K562 (cell line): ENCODE data around the gene TTC23L. TPM values are rescaled to one million over a fixed set of nuclear protein-coding genes. Genes with fewer than 3 reads are reported as not detected.

Experiments
- CHD4 ChIP-seq: fragments of 200-600 bp; sonication (generic); IDR thresholded peaks from 3 replicates; pipeline ENCODE4 v1.6.1; 2012; ENCODE audit warnings: low read depth, mild to moderate bottlenecking, mixed read lengths, low read length, inconsistent platforms; ENCODE audit not compliant: insufficient read depth, insufficient replicate concordance, poor library complexity, severe bottlenecking
- EZH2 ChIP-seq: IDR thresholded peaks from 2 replicates; pipeline ENCODE4 v1.6.1; 2012; ENCODE audit warnings: low read depth, mild to moderate bottlenecking, inconsistent platforms, low read length, borderline replicate concordance
- GTF2A2 ChIP-seq: IDR thresholded peaks from 2 replicates; pipeline ENCODE4 v1.6.1; 2016; ENCODE audit warnings: mild to moderate bottlenecking, missing genetic modification characterization, missing compliant biosample characterization
- HDAC3 ChIP-seq: fragments of 450-650 bp; IDR thresholded peaks from 2 replicates; pipeline ENCODE4 v1.6.1; 2018; ENCODE audit warnings: borderline replicate concordance, mild to moderate bottlenecking, moderate library complexity; ENCODE audit not compliant: partially characterized antibody
- TAF1 ChIP-seq: IDR thresholded peaks from 2 replicates; pipeline ENCODE4 v1.6.1; 2011; ENCODE audit warnings: mild to moderate bottlenecking, low read length, moderate library complexity; ENCODE audit not compliant: insufficient read depth, control insufficient read depth, severe bottlenecking; ENCODE audit errors: extremely low read depth
- ZNF507 ChIP-seq: conservative IDR thresholded peaks from 2 replicates; pipeline ENCODE4 v1.6.1; 2017; ENCODE audit warnings: missing genetic modification characterization, missing compliant biosample characterization
- ZNF561 ChIP-seq: fragments of 450-650 bp; formaldehyde crosslinking; conservative IDR thresholded peaks from 2 replicates; pipeline ENCODE4 v1.4.0; 2020; ENCODE audit warnings: mild to moderate bottlenecking, moderate library complexity
- ZNF583 ChIP-seq: fragments of 250-450 bp; sonication (Bioruptor Pico); IDR thresholded peaks from 2 replicates; pipeline ENCODE4 v1.4.0; 2020
- ZNF589 ChIP-seq: fragments of 200-800 bp; sonication (Bioruptor generic); IDR thresholded peaks from 2 replicates; pipeline ENCODE4 v1.6.1; 2016; ENCODE audit warnings: low read depth, missing genetic modification characterization, missing compliant biosample characterization
- polyA plus RNA-seq, 8 experiments: library from polyadenylated mRNA; depleted of rRNA in 4 of 8; stranded (reverse) in 5 of 8; unstranded in 3 of 8; fragments of >200 nt; fragmentation: Nextera tagmentation in 2 of 8; fragmentation: Illumina TruSeq in 1 of 8; extraction: Ambion mirVana in 2 of 8; extraction: Trizol in 1 of 8; gene quantifications; 2 replicates each; pipeline versions ENCODE4 v1.2.1 to v1.2.3, GENCODE V29; 2011 to 2014; ENCODE audit warnings: inconsistent platforms in 1 of 8, missing spikeins in 1 of 8
- total RNA-seq, 7 experiments: library from RNA; depleted of rRNA in 6 of 7; stranded (reverse); fragments of >200 nt in 6 of 7; fragmentation: Illumina TruSeq in 2 of 7; extraction: Trizol in 2 of 7; gene quantifications; 2 replicates each; pipeline versions ENCODE4 v1.2.1 to v1.2.3, GENCODE V29; 2011 to 2021; ENCODE audit warnings: low replicate concordance in 1 of 7
- TF ChIP-seq, protein P1 (sequence below), 2 experiments: IDR thresholded peaks; 2 replicates each; pipeline ENCODE4 v1.6.1; 2012; ENCODE audit warnings: improper control_type of control experiment in 2 of 2, low read depth in 2 of 2, low read length in 2 of 2, borderline replicate concordance in 1 of 2
- TF ChIP-seq, protein P2 (sequence below): sonication (generic); formaldehyde crosslinking; IDR thresholded peaks from 2 replicates; pipeline ENCODE4 v1.8.1; 2022; ENCODE audit warnings: missing genetic modification reagents
- TF ChIP-seq, protein P3 (sequence below): fragments of 150-350 bp; conservative IDR thresholded peaks from 2 replicates; pipeline ENCODE4 v1.6.1; 2014; ENCODE audit warnings: low read length
- TF ChIP-seq, protein P4 (sequence below), 2 experiments: fragments of 250-450 bp in 1 of 2; fragments of 450-650 bp in 1 of 2; sonication (Bioruptor Pico) in 1 of 2; IDR thresholded peaks; 2 replicates each; pipeline versions ENCODE4 v1.6.1 to v1.8.0; 2016 to 2021; ENCODE audit warnings: mild to moderate bottlenecking in 2 of 2, moderate library complexity in 2 of 2, missing compliant biosample characterization in 1 of 2, missing genetic modification characterization in 1 of 2
- TF ChIP-seq, protein P5 (sequence below): fragments of 450-650 bp; formaldehyde crosslinking; IDR thresholded peaks from 2 replicates; pipeline ENCODE4 v1.4.0; 2020; ENCODE audit warnings: mild to moderate bottlenecking, mixed read lengths
- TF ChIP-seq, protein P6 (sequence below): fragments of 250-450 bp; sonication (Bioruptor Pico); IDR thresholded peaks from 2 replicates; pipeline ENCODE4 v1.4.0; 2020; ENCODE audit warnings: mild to moderate bottlenecking, moderate library complexity

Gene TTC23L
- total and polyA plus RNA-seq, 9 of the 15 experiments (the other 6 are each of a cell fraction or from before 2014, with no cell fraction given): 0.03 to 0.32 (median 0.14) TPM; not detected in 2

DNA sequence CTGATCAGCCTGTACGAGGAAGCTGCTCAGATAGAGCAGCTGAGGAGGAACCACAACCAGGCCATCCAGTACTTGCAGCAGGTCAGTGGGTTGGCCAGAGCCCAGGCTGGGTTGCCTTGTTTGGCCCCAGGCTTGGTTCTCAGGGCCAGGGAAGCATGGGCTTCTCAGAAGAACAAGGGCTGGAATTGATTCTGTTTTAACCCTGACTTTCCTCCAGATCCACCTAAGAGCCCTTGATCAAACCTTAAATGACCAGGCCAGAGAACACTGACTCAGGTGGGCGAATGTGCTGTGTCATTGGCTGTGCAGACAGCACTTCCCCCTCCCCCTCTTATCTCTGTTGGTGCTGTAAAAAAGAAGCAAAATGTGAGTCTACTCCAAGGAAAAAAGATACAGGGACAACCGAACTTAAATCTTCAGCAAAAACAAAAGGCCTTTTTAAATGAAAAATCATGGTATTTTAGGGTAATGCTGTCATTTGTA lies 28.1 kb downstream of the TTC23L start (continued):
- TF ChIP-seq, protein P1, sequence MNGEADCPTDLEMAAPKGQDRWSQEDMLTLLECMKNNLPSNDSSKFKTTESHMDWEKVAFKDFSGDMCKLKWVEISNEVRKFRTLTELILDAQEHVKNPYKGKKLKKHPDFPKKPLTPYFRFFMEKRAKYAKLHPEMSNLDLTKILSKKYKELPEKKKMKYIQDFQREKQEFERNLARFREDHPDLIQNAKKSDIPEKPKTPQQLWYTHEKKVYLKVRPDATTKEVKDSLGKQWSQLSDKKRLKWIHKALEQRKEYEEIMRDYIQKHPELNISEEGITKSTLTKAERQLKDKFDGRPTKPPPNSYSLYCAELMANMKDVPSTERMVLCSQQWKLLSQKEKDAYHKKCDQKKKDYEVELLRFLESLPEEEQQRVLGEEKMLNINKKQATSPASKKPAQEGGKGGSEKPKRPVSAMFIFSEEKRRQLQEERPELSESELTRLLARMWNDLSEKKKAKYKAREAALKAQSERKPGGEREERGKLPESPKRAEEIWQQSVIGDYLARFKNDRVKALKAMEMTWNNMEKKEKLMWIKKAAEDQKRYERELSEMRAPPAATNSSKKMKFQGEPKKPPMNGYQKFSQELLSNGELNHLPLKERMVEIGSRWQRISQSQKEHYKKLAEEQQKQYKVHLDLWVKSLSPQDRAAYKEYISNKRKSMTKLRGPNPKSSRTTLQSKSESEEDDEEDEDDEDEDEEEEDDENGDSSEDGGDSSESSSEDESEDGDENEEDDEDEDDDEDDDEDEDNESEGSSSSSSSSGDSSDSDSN (IDR thresholded peaks at IDR 0.05; ENCODE audit: borderline replicate concordance in 1 of 2, low read depth in 2 of 2, low read length in 2 of 2): peak in 1 of 2 experiments; percentile 51; a peak in 1 of 4 replicates
- TF ChIP-seq, protein P2, sequence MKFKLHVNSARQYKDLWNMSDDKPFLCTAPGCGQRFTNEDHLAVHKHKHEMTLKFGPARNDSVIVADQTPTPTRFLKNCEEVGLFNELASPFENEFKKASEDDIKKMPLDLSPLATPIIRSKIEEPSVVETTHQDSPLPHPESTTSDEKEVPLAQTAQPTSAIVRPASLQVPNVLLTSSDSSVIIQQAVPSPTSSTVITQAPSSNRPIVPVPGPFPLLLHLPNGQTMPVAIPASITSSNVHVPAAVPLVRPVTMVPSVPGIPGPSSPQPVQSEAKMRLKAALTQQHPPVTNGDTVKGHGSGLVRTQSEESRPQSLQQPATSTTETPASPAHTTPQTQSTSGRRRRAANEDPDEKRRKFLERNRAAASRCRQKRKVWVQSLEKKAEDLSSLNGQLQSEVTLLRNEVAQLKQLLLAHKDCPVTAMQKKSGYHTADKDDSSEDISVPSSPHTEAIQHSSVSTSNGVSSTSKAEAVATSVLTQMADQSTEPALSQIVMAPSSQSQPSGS: no peak
- TF ChIP-seq ZNF589 (no peak), GTF2A2 (tag) (no peak), TAF1 (no peak), ZNF561 (CRISPR knock-in tag) (no peak), EZH2 (no peak), HDAC3 (no peak), CHD4 (no peak), ZNF583 (CRISPR knock-in tag) (no peak), ZNF507 (tag) (no peak)
- TF ChIP-seq, protein P3, sequence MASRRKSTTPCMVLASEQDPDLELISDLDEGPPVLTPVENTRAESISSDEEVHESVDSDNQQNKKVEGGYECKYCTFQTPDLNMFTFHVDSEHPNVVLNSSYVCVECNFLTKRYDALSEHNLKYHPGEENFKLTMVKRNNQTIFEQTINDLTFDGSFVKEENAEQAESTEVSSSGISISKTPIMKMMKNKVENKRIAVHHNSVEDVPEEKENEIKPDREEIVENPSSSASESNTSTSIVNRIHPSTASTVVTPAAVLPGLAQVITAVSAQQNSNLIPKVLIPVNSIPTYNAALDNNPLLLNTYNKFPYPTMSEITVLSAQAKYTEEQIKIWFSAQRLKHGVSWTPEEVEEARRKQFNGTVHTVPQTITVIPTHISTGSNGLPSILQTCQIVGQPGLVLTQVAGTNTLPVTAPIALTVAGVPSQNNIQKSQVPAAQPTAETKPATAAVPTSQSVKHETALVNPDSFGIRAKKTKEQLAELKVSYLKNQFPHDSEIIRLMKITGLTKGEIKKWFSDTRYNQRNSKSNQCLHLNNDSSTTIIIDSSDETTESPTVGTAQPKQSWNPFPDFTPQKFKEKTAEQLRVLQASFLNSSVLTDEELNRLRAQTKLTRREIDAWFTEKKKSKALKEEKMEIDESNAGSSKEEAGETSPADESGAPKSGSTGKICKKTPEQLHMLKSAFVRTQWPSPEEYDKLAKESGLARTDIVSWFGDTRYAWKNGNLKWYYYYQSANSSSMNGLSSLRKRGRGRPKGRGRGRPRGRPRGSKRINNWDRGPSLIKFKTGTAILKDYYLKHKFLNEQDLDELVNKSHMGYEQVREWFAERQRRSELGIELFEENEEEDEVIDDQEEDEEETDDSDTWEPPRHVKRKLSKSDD: no peak
- TF ChIP-seq, protein P4, sequence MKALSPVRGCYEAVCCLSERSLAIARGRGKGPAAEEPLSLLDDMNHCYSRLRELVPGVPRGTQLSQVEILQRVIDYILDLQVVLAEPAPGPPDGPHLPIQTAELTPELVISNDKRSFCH (CRISPR knock-in tag; IDR thresholded peaks at IDR 0.05): no peak
- TF ChIP-seq, protein P4 (tag; IDR thresholded peaks at IDR 0.05): peak; percentile 62; the same call in 1 of the 2 replicates
- TF ChIP-seq, protein P5, sequence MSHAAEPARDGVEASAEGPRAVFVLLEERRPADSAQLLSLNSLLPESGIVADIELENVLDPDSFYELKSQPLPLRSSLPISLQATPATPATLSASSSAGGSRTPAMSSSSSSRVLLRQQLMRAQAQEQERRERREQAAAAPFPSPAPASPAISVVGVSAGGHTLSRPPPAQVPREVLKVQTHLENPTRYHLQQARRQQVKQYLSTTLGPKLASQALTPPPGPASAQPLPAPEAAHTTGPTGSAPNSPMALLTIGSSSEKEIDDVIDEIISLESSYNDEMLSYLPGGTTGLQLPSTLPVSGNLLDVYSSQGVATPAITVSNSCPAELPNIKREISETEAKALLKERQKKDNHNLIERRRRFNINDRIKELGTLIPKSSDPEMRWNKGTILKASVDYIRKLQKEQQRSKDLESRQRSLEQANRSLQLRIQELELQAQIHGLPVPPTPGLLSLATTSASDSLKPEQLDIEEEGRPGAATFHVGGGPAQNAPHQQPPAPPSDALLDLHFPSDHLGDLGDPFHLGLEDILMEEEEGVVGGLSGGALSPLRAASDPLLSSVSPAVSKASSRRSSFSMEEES (CRISPR knock-in tag): no peak
- TF ChIP-seq, protein P6, sequence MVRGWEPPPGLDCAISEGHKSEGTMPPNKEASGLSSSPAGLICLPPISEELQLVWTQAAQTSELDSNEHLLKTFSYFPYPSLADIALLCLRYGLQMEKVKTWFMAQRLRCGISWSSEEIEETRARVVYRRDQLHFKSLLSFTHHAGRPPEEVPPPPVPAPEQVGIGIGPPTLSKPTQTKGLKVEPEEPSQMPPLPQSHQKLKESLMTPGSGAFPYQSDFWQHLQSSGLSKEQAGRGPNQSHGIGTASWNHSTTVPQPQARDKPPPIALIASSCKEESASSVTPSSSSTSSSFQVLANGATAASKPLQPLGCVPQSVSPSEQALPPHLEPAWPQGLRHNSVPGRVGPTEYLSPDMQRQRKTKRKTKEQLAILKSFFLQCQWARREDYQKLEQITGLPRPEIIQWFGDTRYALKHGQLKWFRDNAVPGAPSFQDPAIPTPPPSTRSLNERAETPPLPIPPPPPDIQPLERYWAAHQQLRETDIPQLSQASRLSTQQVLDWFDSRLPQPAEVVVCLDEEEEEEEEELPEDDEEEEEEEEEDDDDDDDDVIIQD (CRISPR knock-in tag): no peak
